BE2C (cell line): Measurements from ENCODE around the gene VCPKMT.
A peak's percentile ranks its signal among the peaks of the same experiment; 100 is the strongest.

Experiments used
- DNase-seq: peaks from one replicate; pipeline ENCODE4 v3.0.0-alpha.2; 2020
- H3K27me3 ChIP-seq: fragments of 250-450 bp; sonication (Bioruptor Pico); 2 replicates; pipeline ENCODE4 v1.5.1; 2020; ENCODE audit warnings: mild to moderate bottlenecking
- H3K36me3 ChIP-seq: fragments of 250-450 bp; sonication (Bioruptor Pico); 2 replicates; pipeline ENCODE4 v1.5.1; 2020; ENCODE audit warnings: mild to moderate bottlenecking
- H3K4me1 ChIP-seq: fragments of 250-450 bp; sonication (Bioruptor Pico); 2 replicates; pipeline ENCODE4 v1.5.1; 2020
- H3K4me3 ChIP-seq: 2 replicates; pipeline ENCODE4 v1.5.1; 2011; ENCODE audit warnings: low read depth, low read length
- H3K9me3 ChIP-seq: fragments of 250-450 bp; sonication (Bioruptor Pico); 2 replicates; pipeline ENCODE4 v1.5.1; 2020
- TF ChIP-seq, protein P1 (sequence below): IDR thresholded peaks from 2 replicates; pipeline ENCODE4 v1.5.1; 2012; ENCODE audit warnings: mild to moderate bottlenecking, low read depth, low read length

The VCPKMT gene

DNA sequence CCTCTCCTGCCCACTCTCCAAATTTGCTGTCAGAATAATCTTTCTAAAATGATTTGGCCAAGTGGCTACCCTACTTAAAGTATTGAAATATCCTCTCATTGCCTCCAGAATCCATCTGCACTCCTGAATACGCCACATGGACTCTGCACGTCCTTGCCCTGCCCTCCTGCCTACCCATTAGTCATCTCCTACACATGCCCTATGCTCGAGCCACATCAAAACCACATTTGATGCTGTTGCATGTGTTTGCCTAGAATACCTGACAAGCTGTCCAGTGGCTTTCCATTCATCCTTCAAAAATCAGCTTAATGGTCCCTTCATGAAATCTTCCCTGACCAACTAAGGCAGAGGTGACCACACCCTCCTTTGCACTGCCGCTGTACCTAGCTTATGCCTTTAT, 17.0 kb downstream of the VCPKMT start:
- no peak for DNase-seq

DNA sequence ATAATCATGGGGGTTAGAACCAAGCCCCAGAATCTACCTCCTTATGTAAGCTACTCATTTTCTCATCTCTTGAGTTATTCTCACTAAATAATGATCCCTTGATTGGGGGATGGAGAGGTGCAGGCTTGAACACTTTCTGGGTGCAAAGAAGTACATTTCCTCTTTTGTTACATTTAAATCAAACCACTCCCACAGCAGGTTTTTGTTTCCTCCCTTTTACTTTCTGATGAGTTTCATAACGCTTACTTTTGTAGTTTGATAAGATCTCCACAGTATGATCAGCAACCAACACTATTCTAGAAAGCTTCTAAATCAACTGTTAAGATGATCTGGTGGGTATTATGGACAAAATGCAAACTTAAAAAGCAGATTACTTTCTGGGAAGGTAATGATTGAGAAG, 20.5 kb downstream of the VCPKMT start:
- Histone ChIP-seq H3K4me1 (peaks cover 8% of the 10 kb centered on the region; the same call in 1 of the 2 replicates), H3K27me3 (no peaks in the 10 kb centered on the region), H3K4me3 (no peak overlapping the region), H3K36me3 (no peaks in the 10 kb centered on the region), H3K9me3 (no peaks in the 10 kb centered on the region)
- no peak for DNase-seq
- TF ChIP-seq, protein P1, sequence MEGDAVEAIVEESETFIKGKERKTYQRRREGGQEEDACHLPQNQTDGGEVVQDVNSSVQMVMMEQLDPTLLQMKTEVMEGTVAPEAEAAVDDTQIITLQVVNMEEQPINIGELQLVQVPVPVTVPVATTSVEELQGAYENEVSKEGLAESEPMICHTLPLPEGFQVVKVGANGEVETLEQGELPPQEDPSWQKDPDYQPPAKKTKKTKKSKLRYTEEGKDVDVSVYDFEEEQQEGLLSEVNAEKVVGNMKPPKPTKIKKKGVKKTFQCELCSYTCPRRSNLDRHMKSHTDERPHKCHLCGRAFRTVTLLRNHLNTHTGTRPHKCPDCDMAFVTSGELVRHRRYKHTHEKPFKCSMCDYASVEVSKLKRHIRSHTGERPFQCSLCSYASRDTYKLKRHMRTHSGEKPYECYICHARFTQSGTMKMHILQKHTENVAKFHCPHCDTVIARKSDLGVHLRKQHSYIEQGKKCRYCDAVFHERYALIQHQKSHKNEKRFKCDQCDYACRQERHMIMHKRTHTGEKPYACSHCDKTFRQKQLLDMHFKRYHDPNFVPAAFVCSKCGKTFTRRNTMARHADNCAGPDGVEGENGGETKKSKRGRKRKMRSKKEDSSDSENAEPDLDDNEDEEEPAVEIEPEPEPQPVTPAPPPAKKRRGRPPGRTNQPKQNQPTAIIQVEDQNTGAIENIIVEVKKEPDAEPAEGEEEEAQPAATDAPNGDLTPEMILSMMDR, result no peak

More for the DNA sequence above, 17.0 kb downstream of the VCPKMT start:
- Histone ChIP-seq H3K4me3 (no peak overlapping the region), H3K9me3 (no peaks in the 10 kb centered on the region), H3K27me3 (no peaks in the 10 kb centered on the region), H3K36me3 (no peaks in the 10 kb centered on the region), H3K4me1 (no peaks in the 10 kb centered on the region)
- TF ChIP-seq, protein P1, result no peak

DNA sequence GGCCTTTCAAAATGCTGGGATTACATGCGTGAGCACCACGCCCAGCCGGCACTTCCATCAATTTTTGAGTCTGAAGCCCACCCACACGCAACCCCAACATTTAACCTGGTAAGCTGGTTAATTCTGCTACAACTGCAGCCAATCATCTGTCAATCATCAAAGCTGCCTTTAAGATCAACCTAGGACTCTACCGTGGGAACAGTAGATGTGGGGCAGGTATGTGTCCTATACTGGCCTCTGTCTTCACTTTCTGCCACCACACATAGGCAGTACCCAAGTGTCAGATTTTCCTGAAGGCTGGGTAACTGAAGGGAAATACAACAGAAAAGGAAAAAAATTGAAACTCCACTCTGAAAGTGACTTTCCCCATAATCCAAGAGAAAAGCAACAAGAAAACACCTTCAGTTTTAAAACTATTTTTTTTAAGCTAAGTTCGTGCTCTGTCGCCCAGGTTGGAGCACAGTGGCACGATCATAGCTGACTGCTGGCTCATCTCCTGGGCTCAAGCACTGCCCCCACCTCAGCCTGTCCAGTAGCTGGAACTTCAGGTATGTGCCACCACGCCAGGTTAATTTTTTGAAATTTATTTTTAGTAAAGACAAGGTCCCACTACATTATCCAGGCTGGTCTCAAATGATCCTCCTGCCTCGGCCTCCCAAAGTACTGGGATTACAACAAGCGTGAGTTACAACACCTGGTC, 22.2 kb downstream of the VCPKMT start:
- Histone ChIP-seq H3K36me3 (no peaks in the 10 kb centered on the region), H3K9me3 (no peaks in the 10 kb centered on the region), H3K27me3 (no peaks in the 10 kb centered on the region), H3K4me1 (peaks cover 8% of the 10 kb centered on the region; the same call in 1 of the 2 replicates), H3K4me3 (no peak overlapping the region)
- TF ChIP-seq, protein P1, result no peak
- no peak for DNase-seq

DNA sequence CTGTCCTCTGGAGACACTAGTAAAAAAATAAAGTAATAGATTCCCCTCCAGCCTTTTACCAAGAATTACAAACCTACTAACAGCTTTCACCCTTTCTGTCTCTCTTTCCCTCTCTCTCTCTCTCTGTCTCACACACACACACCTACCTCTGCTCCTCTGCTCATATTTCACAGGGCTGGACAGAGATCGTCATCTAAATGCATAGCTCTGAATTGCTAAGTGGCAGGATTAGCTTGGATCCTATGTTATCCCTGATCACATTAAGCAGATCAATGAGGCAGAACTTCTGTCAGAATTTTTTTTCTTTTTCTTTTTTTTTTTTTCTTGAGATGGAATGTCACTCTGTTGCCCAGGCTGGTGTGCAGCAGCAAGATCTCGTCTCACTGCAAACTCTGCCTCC, 22.9 kb downstream of the VCPKMT start:
- H3K4me3 ChIP-seq, result no peak overlapping the region
- H3K9me3 ChIP-seq, result no peaks in the 10 kb centered on the region
- TF ChIP-seq, protein P1, result no peak
- no peak for DNase-seq
- peaks cover 8% of the 10 kb centered on the region for H3K4me1 ChIP-seq
- no peaks in the 10 kb centered on the region for H3K36me3 ChIP-seq
- no peaks in the 10 kb centered on the region for H3K27me3 ChIP-seq

DNA sequence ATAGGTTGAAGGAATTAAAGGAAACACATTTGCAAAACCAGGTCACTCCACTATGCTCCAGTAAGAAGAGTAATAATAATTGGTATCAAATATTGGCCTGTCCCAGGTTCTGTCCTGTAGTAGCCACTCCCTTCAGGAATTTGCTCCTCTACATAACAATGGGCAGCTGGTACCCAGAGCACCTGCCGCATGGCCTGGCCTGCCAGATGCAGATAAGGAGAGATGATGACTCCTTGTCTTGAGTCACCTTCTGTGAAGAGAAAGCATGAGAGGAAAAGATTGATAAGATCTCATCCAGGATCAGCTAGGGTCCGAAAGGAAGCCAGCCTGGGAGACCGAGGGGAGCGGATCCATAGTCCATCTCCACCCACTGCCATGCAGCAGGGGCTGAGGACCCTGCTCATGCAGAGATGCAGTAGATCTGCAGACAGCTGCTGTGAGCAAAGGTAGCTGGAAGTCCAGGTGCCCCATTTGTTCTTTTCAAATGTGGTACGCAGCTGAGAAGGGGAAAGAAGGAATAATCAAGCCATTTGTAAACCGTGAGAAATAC, 24.3 kb downstream of the VCPKMT start:
- Histone ChIP-seq H3K9me3 (no peaks in the 10 kb centered on the region), H3K4me3 (no peak overlapping the region), H3K4me1 (peaks cover 16% of the 10 kb centered on the region), H3K27me3 (no peaks in the 10 kb centered on the region), H3K36me3 (no peaks in the 10 kb centered on the region)
- TF ChIP-seq, protein P1, result no peak
- peak; percentile 23 for DNase-seq

DNA sequence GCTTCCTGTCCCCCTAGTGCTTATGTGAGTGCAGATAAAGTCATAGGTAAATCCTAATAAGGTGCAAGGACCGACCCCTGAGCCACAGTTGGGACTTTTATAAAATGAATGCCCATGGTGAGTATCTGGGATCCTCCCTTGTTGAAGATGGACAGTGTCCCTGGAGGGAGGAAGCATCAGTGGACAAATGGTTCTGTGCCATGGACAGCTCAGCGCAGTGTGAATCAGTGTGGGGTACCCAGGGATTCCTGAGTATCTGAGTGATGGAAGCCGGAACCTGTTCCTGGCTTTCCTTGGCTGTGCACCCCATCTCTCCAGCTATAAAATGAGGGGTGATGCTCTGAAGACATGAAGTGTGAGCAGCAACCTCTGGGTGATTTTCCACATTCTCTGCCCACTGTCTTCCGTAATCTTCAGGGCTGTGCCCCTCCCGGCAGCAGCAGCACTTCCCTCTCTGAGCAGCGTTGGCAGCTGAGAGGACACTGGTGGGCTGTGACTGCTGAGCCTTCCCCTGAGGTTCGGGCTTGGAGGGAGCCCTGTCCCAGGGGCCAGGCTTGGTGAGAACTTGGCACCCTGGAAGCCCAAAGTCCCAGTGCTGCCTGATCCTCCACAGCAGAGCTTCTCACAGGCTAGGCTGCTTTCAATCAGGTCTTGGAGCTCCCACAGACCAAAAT, 25.0 kb downstream of the VCPKMT start:
- no peaks in the 10 kb centered on the region for H3K9me3 ChIP-seq
- H3K27me3 ChIP-seq, result no peaks in the 10 kb centered on the region
- peaks cover 16% of the 10 kb centered on the region for H3K4me1 ChIP-seq
- H3K4me3 ChIP-seq, result no peak overlapping the region
- TF ChIP-seq, protein P1, result no peak
- H3K36me3 ChIP-seq, result no peaks in the 10 kb centered on the region
- DNase-seq, result no peak
